ENCODE results near the gene ASTN2.

DNA sequence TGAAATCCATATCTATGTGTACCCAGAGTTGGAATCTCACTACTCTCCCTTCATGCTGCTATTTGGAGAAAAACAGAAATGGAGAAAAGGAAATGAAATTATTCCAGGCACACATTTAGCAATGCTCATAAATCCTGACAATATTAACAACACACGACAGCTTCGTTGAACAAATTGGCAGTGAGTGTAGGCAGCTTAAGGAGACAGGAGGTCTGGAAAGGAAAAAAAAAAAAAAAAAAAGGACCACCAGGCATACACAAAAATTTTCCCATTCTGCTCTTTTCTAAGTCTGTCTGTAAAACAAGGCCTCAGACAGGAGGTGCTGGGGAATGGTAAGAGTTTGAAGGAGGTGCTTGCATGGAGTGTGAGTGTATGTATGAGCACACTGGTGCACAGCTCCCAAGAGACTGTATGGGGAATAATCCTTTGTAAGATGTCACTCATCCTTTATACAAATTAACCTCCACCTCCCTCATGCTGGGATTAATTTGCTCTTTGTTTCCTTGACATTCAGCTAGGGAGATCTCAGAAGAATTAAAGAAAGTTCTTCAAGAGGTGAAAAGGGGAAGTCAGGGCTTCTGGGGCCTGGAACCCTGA lies 78.9 kb downstream of the ASTN2 start:
- TF ChIP-seq, protein P1, sequence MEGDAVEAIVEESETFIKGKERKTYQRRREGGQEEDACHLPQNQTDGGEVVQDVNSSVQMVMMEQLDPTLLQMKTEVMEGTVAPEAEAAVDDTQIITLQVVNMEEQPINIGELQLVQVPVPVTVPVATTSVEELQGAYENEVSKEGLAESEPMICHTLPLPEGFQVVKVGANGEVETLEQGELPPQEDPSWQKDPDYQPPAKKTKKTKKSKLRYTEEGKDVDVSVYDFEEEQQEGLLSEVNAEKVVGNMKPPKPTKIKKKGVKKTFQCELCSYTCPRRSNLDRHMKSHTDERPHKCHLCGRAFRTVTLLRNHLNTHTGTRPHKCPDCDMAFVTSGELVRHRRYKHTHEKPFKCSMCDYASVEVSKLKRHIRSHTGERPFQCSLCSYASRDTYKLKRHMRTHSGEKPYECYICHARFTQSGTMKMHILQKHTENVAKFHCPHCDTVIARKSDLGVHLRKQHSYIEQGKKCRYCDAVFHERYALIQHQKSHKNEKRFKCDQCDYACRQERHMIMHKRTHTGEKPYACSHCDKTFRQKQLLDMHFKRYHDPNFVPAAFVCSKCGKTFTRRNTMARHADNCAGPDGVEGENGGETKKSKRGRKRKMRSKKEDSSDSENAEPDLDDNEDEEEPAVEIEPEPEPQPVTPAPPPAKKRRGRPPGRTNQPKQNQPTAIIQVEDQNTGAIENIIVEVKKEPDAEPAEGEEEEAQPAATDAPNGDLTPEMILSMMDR (IDR thresholded peaks at IDR 0.05; ENCODE audit: low read length) = no peak
- TF ChIP-seq EZH2phosphoT487 (IDR thresholded peaks at IDR 0.05; ENCODE audit: low read length) = no peak
- TF ChIP-seq EZH2 (optimal IDR thresholded peaks at IDR 0.05; ENCODE audit: low read depth, low read length) = no peak

All from MM.1S (cell line).